HepG2 (cell line): Measurements from ENCODE around the gene SPC24. TPM values are rescaled to one million over a fixed set of nuclear protein-coding genes. Genes with fewer than 3 reads are reported as not detected.
A peak's percentile ranks its signal among the peaks of the same experiment; 100 is the strongest.

Source experiments
- ATAD3A ChIP-seq: sonication (generic); formaldehyde crosslinking; IDR thresholded peaks from 2 replicates; pipeline ENCODE4 v1.4.0; 2020; ENCODE audit warnings: missing genetic modification reagents
- BRCA1 ChIP-seq: sonication (generic); formaldehyde crosslinking; IDR thresholded peaks from 2 replicates; pipeline ENCODE4 v1.4.0; 2020; ENCODE audit warnings: missing genetic modification reagents
- CAMTA2 ChIP-seq: sonication (generic); formaldehyde crosslinking; IDR thresholded peaks from 2 replicates; pipeline ENCODE4 v1.4.0; 2020; ENCODE audit warnings: mild to moderate bottlenecking, missing genetic modification reagents, borderline replicate concordance
- CCAR2 ChIP-seq: fragments of 200-400 bp; formaldehyde crosslinking; optimal IDR thresholded peaks from 2 replicates; pipeline ENCODE3; 2018; ENCODE audit warnings: low read depth, mild to moderate bottlenecking, low read length, moderate library complexity
- FOSL1 ChIP-seq: sonication (generic); formaldehyde crosslinking; IDR thresholded peaks from 2 replicates; pipeline ENCODE4 v1.9.0; 2021; ENCODE audit warnings: missing genetic modification reagents, borderline replicate concordance
- KDM2A ChIP-seq: sonication (generic); formaldehyde crosslinking; IDR thresholded peaks from 2 replicates; pipeline ENCODE4 v1.4.0; 2020; ENCODE audit warnings: low read depth, missing genetic modification reagents, borderline replicate concordance
- KMT2A ChIP-seq: sonication (generic); formaldehyde crosslinking; IDR thresholded peaks from 2 replicates; pipeline ENCODE4 v1.4.0; 2020; ENCODE audit warnings: missing genetic modification reagents
- MAFF ChIP-seq: IDR thresholded peaks from 2 replicates; pipeline ENCODE4 v1.6.1; 2011; ENCODE audit warnings: low read depth, low read length, improper control_type of control experiment
- POLR2G ChIP-seq: fragments of 200-400 bp; formaldehyde crosslinking; IDR thresholded peaks from 2 replicates; pipeline ENCODE4 v1.6.1; 2018; ENCODE audit warnings: mild to moderate bottlenecking, low read depth, low read length, moderate library complexity
- RAD51 ChIP-seq: fragments of 450-650 bp; IDR thresholded peaks from 2 replicates; pipeline ENCODE4 v1.6.1; 2016; ENCODE audit warnings: borderline replicate concordance
- RBFOX2 ChIP-seq: fragments of 200-400 bp; formaldehyde crosslinking; IDR thresholded peaks from 2 replicates; pipeline ENCODE4 v1.6.1; 2017; ENCODE audit warnings: low read depth, mild to moderate bottlenecking, low read length
- RBM22 ChIP-seq: fragments of 200-400 bp; formaldehyde crosslinking; optimal IDR thresholded peaks from 2 replicates; pipeline ENCODE3; 2017; ENCODE audit warnings: mild to moderate bottlenecking, low read length, moderate library complexity
- RFX5 ChIP-seq: IDR thresholded peaks from 2 replicates; pipeline ENCODE4 v1.6.1; 2011; ENCODE audit warnings: low read depth, low read length, improper control_type of control experiment
- YY1 ChIP-seq: IDR thresholded peaks from 2 replicates; pipeline ENCODE4 v1.6.1; 2011; ENCODE audit warnings: low read length, low read depth, moderate library complexity, mild to moderate bottlenecking; ENCODE audit not compliant: insufficient read depth, insufficient replicate concordance
- ZBTB7A ChIP-seq: sonication (generic); formaldehyde crosslinking; IDR thresholded peaks from 2 replicates; pipeline ENCODE4 v1.8.0; 2022; ENCODE audit warnings: mild to moderate bottlenecking, missing genetic modification reagents
- ZBTB7B ChIP-seq: sonication (generic); formaldehyde crosslinking; IDR thresholded peaks from 2 replicates; pipeline ENCODE4 v1.4.0; 2020; ENCODE audit warnings: missing genetic modification reagents
- ZNF12 ChIP-seq: sonication (generic); formaldehyde crosslinking; IDR thresholded peaks from 2 replicates; pipeline ENCODE4 v1.5.0; 2020; ENCODE audit warnings: missing genetic modification reagents
- ZNF232 ChIP-seq: sonication (generic); formaldehyde crosslinking; IDR thresholded peaks from 2 replicates; pipeline ENCODE4 v1.4.0; 2020; ENCODE audit warnings: missing genetic modification reagents, borderline replicate concordance
- ZNF460 ChIP-seq: sonication (generic); formaldehyde crosslinking; IDR thresholded peaks from 2 replicates; pipeline ENCODE4 v1.5.1; 2020; ENCODE audit warnings: missing genetic modification reagents, mild to moderate bottlenecking, borderline replicate concordance
- ZNF557 ChIP-seq: sonication (generic); formaldehyde crosslinking; IDR thresholded peaks from 2 replicates; pipeline ENCODE4 v1.4.0; 2020; ENCODE audit warnings: missing genetic modification reagents
- ZNF780A ChIP-seq: sonication (generic); formaldehyde crosslinking; IDR thresholded peaks from 2 replicates; pipeline ENCODE4 v1.8.0; 2022; ENCODE audit warnings: mild to moderate bottlenecking, missing genetic modification reagents, moderate library complexity
- ZNF816 ChIP-seq: sonication (generic); formaldehyde crosslinking; IDR thresholded peaks from 2 replicates; pipeline ENCODE4 v1.8.0; 2022; ENCODE audit warnings: missing genetic modification reagents, mild to moderate bottlenecking, borderline replicate concordance
- polyA plus RNA-seq, 8 experiments: library from polyadenylated mRNA; depleted of rRNA in 3 of 8; stranded (reverse) in 7 of 8; unstranded in 1 of 8; fragments of >200 nt; fragmentation: Illumina TruSeq in 4 of 8; extraction: Trizol in 4 of 8; gene quantifications; 2 replicates each; pipeline versions ENCODE4 v1.2.1 to v1.2.3, GENCODE V29; 2011 to 2016; ENCODE audit warnings: low read depth in 4 of 8, missing spikeins in 1 of 8, mixed read lengths in 1 of 8; ENCODE audit not compliant: insufficient read depth in 1 of 8
- total RNA-seq, 5 experiments: library from RNA; depleted of rRNA; stranded (reverse); fragments of >200 nt; fragmentation: Illumina TruSeq; extraction: Trizol; gene quantifications; 2 replicates each; pipeline ENCODE4 v1.2.3, GENCODE V29; 2016; ENCODE audit warnings: low read depth in 1 of 5
- TF ChIP-seq, protein P1 (sequence below): sonication (generic); formaldehyde crosslinking; IDR thresholded peaks from 2 replicates; pipeline ENCODE4 v1.5.1; 2020; ENCODE audit warnings: missing genetic modification reagents, mild to moderate bottlenecking, borderline replicate concordance
- TF ChIP-seq, protein P2 (sequence below): sonication (generic); formaldehyde crosslinking; IDR thresholded peaks from 2 replicates; pipeline ENCODE4 v1.5.0; 2020; ENCODE audit warnings: missing genetic modification reagents
- TF ChIP-seq, protein P3 (sequence below): sonication (generic); formaldehyde crosslinking; IDR thresholded peaks from 2 replicates; pipeline ENCODE4 v1.8.1; 2023; ENCODE audit warnings: mild to moderate bottlenecking, inconsistent platforms, moderate library complexity, missing genetic modification reagents, borderline replicate concordance

The SPC24 gene
- total and polyA plus RNA-seq, 2 of the 13 experiments (the other 11 are each of a cell fraction or from before 2014, with no cell fraction given): 10.0 to 46.2 TPM

DNA sequence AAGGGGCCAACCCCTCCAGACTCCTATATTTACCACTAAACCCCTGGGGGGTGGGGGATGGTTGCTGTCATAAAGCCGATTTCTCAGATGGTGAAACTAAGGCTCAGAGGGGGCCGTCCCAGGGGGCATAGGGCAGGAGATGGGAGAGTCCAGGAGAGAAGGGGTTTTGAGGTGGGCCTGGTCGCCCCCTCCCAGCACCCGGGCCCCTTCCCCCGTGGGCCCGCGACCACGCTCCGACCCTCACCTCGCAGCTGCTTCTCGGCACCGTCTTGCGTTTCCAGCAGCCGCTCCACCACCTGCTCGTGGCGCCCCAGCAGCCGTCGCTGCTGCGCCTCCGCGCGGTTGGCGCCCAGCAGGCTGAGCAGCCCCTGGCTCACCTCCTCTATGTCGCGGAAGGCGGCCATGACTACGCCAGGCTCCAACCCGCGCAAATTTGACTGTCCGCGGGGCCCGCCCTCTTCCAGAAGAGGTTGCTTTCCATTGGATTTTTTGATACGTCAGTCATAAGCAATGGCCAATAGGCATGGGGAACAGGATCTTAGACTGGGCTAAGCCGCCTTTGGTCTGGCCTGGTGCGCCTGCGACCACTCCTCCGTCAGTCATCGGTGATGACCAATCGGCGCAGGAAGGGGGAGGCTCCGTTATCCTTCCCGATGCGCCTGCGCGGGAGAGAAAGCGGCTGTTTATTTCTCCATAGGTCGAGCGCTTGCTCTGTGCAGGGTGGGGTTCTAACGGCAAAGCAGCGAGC is at the start of gene SPC24 (continued):
- TF ChIP-seq ZNF780A (CRISPR knock-in tag) (no peak), FOSL1 (no peak), CCAR2 (no peak), ZBTB7B (CRISPR knock-in tag) (no peak), ZBTB7A (no peak; the same call in 1 of the 2 replicates), ZNF12 (no peak), RAD51 (no peak), RFX5 (no peak), POLR2G (peak; percentile 79), ATAD3A (CRISPR knock-in tag) (no peak), RBM22 (no peak), ZNF232 (CRISPR knock-in tag) (no peak), MAFF (no peak), RBFOX2 (peak; percentile 83), KMT2A (CRISPR knock-in tag) (peak; percentile 53; the same call in 1 of the 2 replicates), YY1 (peak; percentile 92), CAMTA2 (CRISPR knock-in tag) (0 out of 2 replicates have a peak, but pooled peaks have one; percentile 39), ZNF816 (CRISPR knock-in tag) (no peak), ZNF557 (CRISPR knock-in tag) (no peak), ZNF460 (no peak), KDM2A (peak; percentile 77; the same call in 1 of the 2 replicates), BRCA1 (CRISPR knock-in tag) (0 out of 2 replicates have a peak, but pooled peaks have one; percentile 17)
- TF ChIP-seq, protein P1, sequence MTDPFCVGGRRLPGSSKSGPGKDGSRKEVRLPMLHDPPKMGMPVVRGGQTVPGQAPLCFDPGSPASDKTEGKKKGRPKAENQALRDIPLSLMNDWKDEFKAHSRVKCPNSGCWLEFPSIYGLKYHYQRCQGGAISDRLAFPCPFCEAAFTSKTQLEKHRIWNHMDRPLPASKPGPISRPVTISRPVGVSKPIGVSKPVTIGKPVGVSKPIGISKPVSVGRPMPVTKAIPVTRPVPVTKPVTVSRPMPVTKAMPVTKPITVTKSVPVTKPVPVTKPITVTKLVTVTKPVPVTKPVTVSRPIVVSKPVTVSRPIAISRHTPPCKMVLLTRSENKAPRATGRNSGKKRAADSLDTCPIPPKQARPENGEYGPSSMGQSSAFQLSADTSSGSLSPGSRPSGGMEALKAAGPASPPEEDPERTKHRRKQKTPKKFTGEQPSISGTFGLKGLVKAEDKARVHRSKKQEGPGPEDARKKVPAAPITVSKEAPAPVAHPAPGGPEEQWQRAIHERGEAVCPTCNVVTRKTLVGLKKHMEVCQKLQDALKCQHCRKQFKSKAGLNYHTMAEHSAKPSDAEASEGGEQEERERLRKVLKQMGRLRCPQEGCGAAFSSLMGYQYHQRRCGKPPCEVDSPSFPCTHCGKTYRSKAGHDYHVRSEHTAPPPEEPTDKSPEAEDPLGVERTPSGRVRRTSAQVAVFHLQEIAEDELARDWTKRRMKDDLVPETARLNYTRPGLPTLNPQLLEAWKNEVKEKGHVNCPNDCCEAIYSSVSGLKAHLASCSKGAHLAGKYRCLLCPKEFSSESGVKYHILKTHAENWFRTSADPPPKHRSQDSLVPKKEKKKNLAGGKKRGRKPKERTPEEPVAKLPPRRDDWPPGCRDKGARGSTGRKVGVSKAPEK: no peak
- TF ChIP-seq, protein P2, sequence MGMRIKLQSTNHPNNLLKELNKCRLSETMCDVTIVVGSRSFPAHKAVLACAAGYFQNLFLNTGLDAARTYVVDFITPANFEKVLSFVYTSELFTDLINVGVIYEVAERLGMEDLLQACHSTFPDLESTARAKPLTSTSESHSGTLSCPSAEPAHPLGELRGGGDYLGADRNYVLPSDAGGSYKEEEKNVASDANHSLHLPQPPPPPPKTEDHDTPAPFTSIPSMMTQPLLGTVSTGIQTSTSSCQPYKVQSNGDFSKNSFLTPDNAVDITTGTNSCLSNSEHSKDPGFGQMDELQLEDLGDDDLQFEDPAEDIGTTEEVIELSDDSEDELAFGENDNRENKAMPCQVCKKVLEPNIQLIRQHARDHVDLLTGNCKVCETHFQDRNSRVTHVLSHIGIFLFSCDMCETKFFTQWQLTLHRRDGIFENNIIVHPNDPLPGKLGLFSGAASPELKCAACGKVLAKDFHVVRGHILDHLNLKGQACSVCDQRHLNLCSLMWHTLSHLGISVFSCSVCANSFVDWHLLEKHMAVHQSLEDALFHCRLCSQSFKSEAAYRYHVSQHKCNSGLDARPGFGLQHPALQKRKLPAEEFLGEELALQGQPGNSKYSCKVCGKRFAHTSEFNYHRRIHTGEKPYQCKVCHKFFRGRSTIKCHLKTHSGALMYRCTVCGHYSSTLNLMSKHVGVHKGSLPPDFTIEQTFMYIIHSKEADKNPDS (CRISPR knock-in tag): no peak
- TF ChIP-seq, protein P3, sequence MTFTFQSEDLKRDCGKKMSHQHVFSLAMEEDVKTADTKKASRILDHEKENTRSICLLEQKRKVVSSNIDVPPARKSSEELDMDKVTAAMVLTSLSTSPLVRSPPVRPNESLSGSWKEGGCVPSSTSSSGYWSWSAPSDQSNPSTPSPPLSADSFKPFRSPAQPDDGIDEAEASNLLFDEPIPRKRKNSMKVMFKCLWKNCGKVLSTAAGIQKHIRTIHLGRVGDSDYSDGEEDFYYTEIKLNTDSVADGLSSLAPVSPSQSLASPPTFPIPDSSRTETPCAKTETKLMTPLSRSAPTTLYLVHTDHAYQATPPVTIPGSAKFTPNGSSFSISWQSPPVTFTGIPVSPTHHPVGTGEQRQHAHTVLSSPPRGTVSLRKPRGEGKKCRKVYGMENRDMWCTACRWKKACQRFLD (CRISPR knock-in tag): no peak
